GM18858 (cell line): ENCODE data around the gene SIRPD.
A peak's percentile ranks its signal among the peaks of the same experiment; 100 is the strongest.

Experiments used
- ATAC-seq: cut with Tn5 transposase; IDR thresholded peaks from one replicate; pipeline ENCODE4 v1.9.1; 2021; ENCODE audit not compliant: unreplicated experiment

The SIRPD gene

GRCh38 chr20:1538655-1539054 is 18.9 kb downstream of the SIRPD start:
- no peak for ATAC-seq

- no peak for ATAC-seq
Measured at GRCh38 chr20:1537731-1538058, 19.8 kb downstream of the SIRPD start.

- ATAC-seq, result no peak
Measured at GRCh38 chr20:1536893-1537730, 20.4 kb downstream of the SIRPD start.

- peak; percentile 92 for ATAC-seq
Measured at GRCh38 chr20:1535420-1536175, 21.9 kb downstream of the SIRPD start.

- no peak for ATAC-seq
Measured at GRCh38 chr20:1534526-1534925, 23.0 kb downstream of the SIRPD start.

- ATAC-seq, result no peak
Measured at GRCh38 chr20:1533059-1533458, 24.4 kb downstream of the SIRPD start.

GRCh38 chr20:1528811-1529210 is 28.7 kb downstream of the SIRPD start:
- no peak for ATAC-seq

- ATAC-seq, result no peak
Measured at GRCh38 chr20:1527923-1528322, 29.6 kb downstream of the SIRPD start.

GRCh38 chr20:1526896-1527295 is 30.6 kb downstream of the SIRPD start:
- no peak for ATAC-seq

GRCh38 chr20:1526310-1526709 is 31.2 kb downstream of the SIRPD start:
- ATAC-seq, result no peak

- no peak for ATAC-seq
Measured at GRCh38 chr20:1524004-1524403, 33.5 kb downstream of the SIRPD start.

- no peak for ATAC-seq
Measured at GRCh38 chr20:1517010-1517409, 40.5 kb downstream of the SIRPD start.

- ATAC-seq, result no peak
Measured at GRCh38 chr20:1513801-1514200, 43.7 kb downstream of the SIRPD start.

- ATAC-seq, result no peak
Measured at GRCh38 chr20:1509237-1509636, 48.3 kb downstream of the SIRPD start.

GRCh38 chr20:1508574-1508973 is 48.9 kb downstream of the SIRPD start:
- no peak for ATAC-seq

- no peak for ATAC-seq
Measured at GRCh38 chr20:1507276-1507675, 50.2 kb downstream of the SIRPD start.

GRCh38 chr20:1505871-1506270 is 51.6 kb downstream of the SIRPD start:
- no peak for ATAC-seq

GRCh38 chr20:1505361-1505760 is 52.1 kb downstream of the SIRPD start:
- no peak for ATAC-seq

- peak; percentile 94 for ATAC-seq
Measured at GRCh38 chr20:1503564-1504227, 53.8 kb downstream of the SIRPD start.

GRCh38 chr20:1500496-1500895 is 57.0 kb downstream of the SIRPD start:
- ATAC-seq, result no peak

GRCh38 chr20:1499528-1500420 is 57.7 kb downstream of the SIRPD start:
- ATAC-seq, result no peak
